ENCODE data around the gene MAFG.

The MAFG gene

GRCh38 chr17:81907219-81908145, 20.1 kb downstream of the MAFG start:
- no peak for DNase-seq

- DNase-seq: no peak
Observed at GRCh38 chr17:81906476-81907218, 20.9 kb downstream of the MAFG start.

- no peak for DNase-seq
Observed at GRCh38 chr17:81905993-81906392, 21.5 kb downstream of the MAFG start.

GRCh38 chr17:81905424-81905875, 22.1 kb downstream of the MAFG start:
- DNase-seq: no peak

- no peak for DNase-seq
Observed at GRCh38 chr17:81904600-81905423, 22.7 kb downstream of the MAFG start.

GRCh38 chr17:81903896-81904599, 23.5 kb downstream of the MAFG start:
- no peak for DNase-seq

- no peak for DNase-seq
Observed at GRCh38 chr17:81903415-81903831, 24.1 kb downstream of the MAFG start.

- DNase-seq: no peak
Observed at GRCh38 chr17:81902653-81903414, 24.7 kb downstream of the MAFG start.

GRCh38 chr17:81902023-81902652, 25.4 kb downstream of the MAFG start, which contains the start of gene NPB:
Gene NPB (plus strand): TSS chr17:81902238. CDS start chr17:81902278, 40 bp downstream.
- DNase-seq: no peak

- DNase-seq: no peak
Observed at GRCh38 chr17:81901167-81902022, 26.1 kb downstream of the MAFG start.

- no peak for DNase-seq
Observed at GRCh38 chr17:81900181-81900820, 27.2 kb downstream of the MAFG start.

GRCh38 chr17:81899514-81900166, 27.9 kb downstream of the MAFG start:
- no peak for DNase-seq

GRCh38 chr17:81898885-81899284, 28.6 kb downstream of the MAFG start:
- no peak for DNase-seq

- DNase-seq: peak; percentile 85
Observed at GRCh38 chr17:81898029-81898866, 29.3 kb downstream of the MAFG start.

- DNase-seq: no peak
Observed at GRCh38 chr17:81895400-81895799, 32.1 kb downstream of the MAFG start.

GRCh38 chr17:81891303-81891552, 36.3 kb downstream of the MAFG start:
- DNase-seq: no peak

- no peak for DNase-seq
Observed at GRCh38 chr17:81890447-81891302, 36.9 kb downstream of the MAFG start.
